ENCODE data around the gene GLT6D1.

- TF ChIP-seq, protein P1, sequence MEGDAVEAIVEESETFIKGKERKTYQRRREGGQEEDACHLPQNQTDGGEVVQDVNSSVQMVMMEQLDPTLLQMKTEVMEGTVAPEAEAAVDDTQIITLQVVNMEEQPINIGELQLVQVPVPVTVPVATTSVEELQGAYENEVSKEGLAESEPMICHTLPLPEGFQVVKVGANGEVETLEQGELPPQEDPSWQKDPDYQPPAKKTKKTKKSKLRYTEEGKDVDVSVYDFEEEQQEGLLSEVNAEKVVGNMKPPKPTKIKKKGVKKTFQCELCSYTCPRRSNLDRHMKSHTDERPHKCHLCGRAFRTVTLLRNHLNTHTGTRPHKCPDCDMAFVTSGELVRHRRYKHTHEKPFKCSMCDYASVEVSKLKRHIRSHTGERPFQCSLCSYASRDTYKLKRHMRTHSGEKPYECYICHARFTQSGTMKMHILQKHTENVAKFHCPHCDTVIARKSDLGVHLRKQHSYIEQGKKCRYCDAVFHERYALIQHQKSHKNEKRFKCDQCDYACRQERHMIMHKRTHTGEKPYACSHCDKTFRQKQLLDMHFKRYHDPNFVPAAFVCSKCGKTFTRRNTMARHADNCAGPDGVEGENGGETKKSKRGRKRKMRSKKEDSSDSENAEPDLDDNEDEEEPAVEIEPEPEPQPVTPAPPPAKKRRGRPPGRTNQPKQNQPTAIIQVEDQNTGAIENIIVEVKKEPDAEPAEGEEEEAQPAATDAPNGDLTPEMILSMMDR (conservative IDR thresholded peaks at IDR 0.05; ENCODE audit: low read length), result no peak
- TF ChIP-seq EZH2phosphoT487 (IDR thresholded peaks at IDR 0.05; ENCODE audit: borderline replicate concordance, low read depth, low read length), result no peak
Observed at GRCh38 chr9:135683401-135684034, 44.2 kb upstream of the GLT6D1 start.

Data from OCI-LY7 (cell line).